ENCODE data around the gene KIF26A.

Gene KIF26A

GRCh38 chr14:104101651-104102281, 36.6 kb upstream of the KIF26A start:
- DNase-seq, result no peak

GRCh38 chr14:104102282-104102914, 36.0 kb upstream of the KIF26A start:
- no peak for DNase-seq

GRCh38 chr14:104103061-104103445, 35.3 kb upstream of the KIF26A start:
- DNase-seq, result no peak

- DNase-seq, result no peak
Observed at GRCh38 chr14:104103446-104104075, 34.8 kb upstream of the KIF26A start.

GRCh38 chr14:104104076-104104901, 34.1 kb upstream of the KIF26A start:
- no peak for DNase-seq

GRCh38 chr14:104105071-104105821, 33.1 kb upstream of the KIF26A start:
- DNase-seq, result no peak

GRCh38 chr14:104105822-104106470, 32.4 kb upstream of the KIF26A start:
- no peak for DNase-seq

GRCh38 chr14:104106471-104106991, 31.9 kb upstream of the KIF26A start:
- no peak for DNase-seq

- no peak for DNase-seq
Observed at GRCh38 chr14:104107101-104107581, 31.2 kb upstream of the KIF26A start.

GRCh38 chr14:104107611-104108569, 30.5 kb upstream of the KIF26A start:
- DNase-seq, result no peak

GRCh38 chr14:104108570-104109541, 29.5 kb upstream of the KIF26A start:
- DNase-seq, result no peak

- no peak for DNase-seq
Observed at GRCh38 chr14:104109731-104110361, 28.5 kb upstream of the KIF26A start.

- no peak for DNase-seq
Observed at GRCh38 chr14:104110491-104111209, 27.7 kb upstream of the KIF26A start.

- DNase-seq, result no peak
Observed at GRCh38 chr14:104111301-104112112, 26.9 kb upstream of the KIF26A start.

GRCh38 chr14:104112113-104112505, 26.3 kb upstream of the KIF26A start:
- DNase-seq, result no peak

- no peak for DNase-seq
Observed at GRCh38 chr14:104112609-104113571, 25.5 kb upstream of the KIF26A start.

Measured in inflammatory macrophage (primary cell).